HG03575 (cell line): Measurements from ENCODE around the gene TNFRSF19.
"Not testable (repeated sequence)": the region's sequence is repeated elsewhere in the genome, so short reads cannot be mapped to it uniquely, and the experiment has no call there.

Experiments used
- ATAC-seq: cut with Tn5 transposase; IDR thresholded peaks from one replicate; pipeline ENCODE4 v1.9.1; 2021; ENCODE audit not compliant: unreplicated experiment, insufficient number of reproducible peaks, low FRiP score; ENCODE audit errors: extremely low read depth

Gene TNFRSF19

GRCh38 chr13:23563085-23563845 lies 6.9 kb upstream of the TNFRSF19 start:
- no peak for ATAC-seq

- no peak for ATAC-seq
Measured at GRCh38 chr13:23567906-23568460, 2.2 kb upstream of the TNFRSF19 start.

GRCh38 chr13:23570921-23571315 lies 706 bp downstream of the TNFRSF19 start:
- no peak for ATAC-seq

- ATAC-seq: no peak
Measured at GRCh38 chr13:23571431-23571830, 1.2 kb downstream of the TNFRSF19 start.

GRCh38 chr13:23572836-23573235 lies 2.6 kb downstream of the TNFRSF19 start:
- ATAC-seq: no peak

GRCh38 chr13:23574421-23575145 lies 4.4 kb downstream of the TNFRSF19 start:
- ATAC-seq: no peak

GRCh38 chr13:23575632-23576031 lies 5.4 kb downstream of the TNFRSF19 start:
- ATAC-seq: no peak

GRCh38 chr13:23578411-23579071 lies 8.3 kb downstream of the TNFRSF19 start:
- ATAC-seq: peak; percentile 8

- peak; percentile 34 for ATAC-seq
Measured at GRCh38 chr13:23579072-23579895, 9.1 kb downstream of the TNFRSF19 start.

- no peak for ATAC-seq
Measured at GRCh38 chr13:23579896-23580683, 9.9 kb downstream of the TNFRSF19 start.

- no peak for ATAC-seq
Measured at GRCh38 chr13:23580684-23581060, 10.5 kb downstream of the TNFRSF19 start.

- no peak for ATAC-seq
Measured at GRCh38 chr13:23583491-23583890, 13.3 kb downstream of the TNFRSF19 start.

GRCh38 chr13:23584275-23584674 lies 14.1 kb downstream of the TNFRSF19 start:
- ATAC-seq: no peak

- no peak for ATAC-seq
Measured at GRCh38 chr13:23586336-23586735, 16.1 kb downstream of the TNFRSF19 start.

- ATAC-seq: no peak
Measured at GRCh38 chr13:23588666-23589065, 18.5 kb downstream of the TNFRSF19 start.

GRCh38 chr13:23592596-23592995 lies 22.4 kb downstream of the TNFRSF19 start:
- no peak for ATAC-seq

GRCh38 chr13:23593148-23593547 lies 22.9 kb downstream of the TNFRSF19 start:
- ATAC-seq: no peak

GRCh38 chr13:23594290-23594689 lies 24.1 kb downstream of the TNFRSF19 start:
- not testable (repeated sequence) for ATAC-seq
